ENCODE results near the gene PODNL1. TPM values are rescaled to one million over a fixed set of nuclear protein-coding genes. Genes with fewer than 3 reads are reported as not detected.

The PODNL1 gene
- total and polyA plus RNA-seq, 2 donors (not counting 1 experiment from before 2014, with no cell fraction given), result 2.1 to 6.9 TPM

- no peaks in the 10 kb centered on the region for H3K27me3 ChIP-seq (ENCODE audit: control insufficient read depth, insufficient read depth, low read length)
Measured at GRCh38 chr19:13981467-13981866, 43.2 kb upstream of the PODNL1 start.

GRCh38 chr19:13981021-13981420 is 42.8 kb upstream of the PODNL1 start:
- Histone ChIP-seq H3K9ac (ENCODE audit: insufficient read depth, low read length) (no peak overlapping the region), H3K27me3 (ENCODE audit: control insufficient read depth, insufficient read depth, low read length) (no peaks in the 10 kb centered on the region), H3K4me2 (ENCODE audit: extremely low read depth, insufficient read depth, low read length) (no peak overlapping the region), H2AFZ (ENCODE audit: low read length) (no peak overlapping the region), H3K27ac (ENCODE audit: insufficient read depth, low read length) (no peak overlapping the region), H3K79me2 (ENCODE audit: control insufficient read depth, insufficient read depth, low read length) (no peaks in the 10 kb centered on the region), H3K9me3 (ENCODE audit: control insufficient read depth, insufficient read depth, low read depth, low read length) (no peaks in the 10 kb centered on the region), H3K4me3 (replicated peaks in 1 of 4; ENCODE audit: control extremely low read depth in 1 of 4, insufficient read depth in 1 of 4, low read depth in 3 of 4, low read length in 4 of 4) (no peak overlapping the region), H4K20me1 (ENCODE audit: control insufficient read depth, extremely low read depth, insufficient read depth, low read length) (no peaks in the 10 kb centered on the region), H3K36me3 (ENCODE audit: control insufficient read depth, insufficient read depth, low read length) (peaks cover 3% of the 10 kb centered on the region), H3K4me1 (ENCODE audit: control insufficient read depth, extremely low read depth, insufficient read depth, low read length) (peaks cover 3% of the 10 kb centered on the region)
- TF ChIP-seq CTCF (conservative IDR thresholded peaks at IDR 0.05 in 1 of 2, IDR thresholded peaks at IDR 0.05 in 1 of 2; ENCODE audit: low read depth in 1 of 2, low read length in 2 of 2), result no peak
- no peak for TF ChIP-seq EZH2 (IDR thresholded peaks at IDR 0.05; ENCODE audit: low read length, missing control alignments)
- no peak for DNase-seq (ENCODE audit: low read depth in 2 of 2)

More at GRCh38 chr19:13981467-13981866, 43.2 kb upstream of the PODNL1 start:
- Histone ChIP-seq H3K36me3 (ENCODE audit: control insufficient read depth, insufficient read depth, low read length) (peaks cover 1% of the 10 kb centered on the region), H3K4me3 (replicated peaks in 1 of 4; ENCODE audit: control extremely low read depth in 1 of 4, insufficient read depth in 1 of 4, low read depth in 3 of 4, low read length in 4 of 4) (no peak overlapping the region), H3K79me2 (ENCODE audit: control insufficient read depth, insufficient read depth, low read length) (no peaks in the 10 kb centered on the region), H2AFZ (ENCODE audit: low read length) (no peak overlapping the region), H3K9ac (ENCODE audit: insufficient read depth, low read length) (no peak overlapping the region), H3K4me2 (ENCODE audit: extremely low read depth, insufficient read depth, low read length) (no peak overlapping the region), H3K27ac (ENCODE audit: insufficient read depth, low read length) (no peak overlapping the region), H3K4me1 (ENCODE audit: control insufficient read depth, extremely low read depth, insufficient read depth, low read length) (peaks cover 6% of the 10 kb centered on the region), H3K9me3 (ENCODE audit: control insufficient read depth, insufficient read depth, low read depth, low read length) (no peaks in the 10 kb centered on the region), H4K20me1 (ENCODE audit: control insufficient read depth, extremely low read depth, insufficient read depth, low read length) (no peaks in the 10 kb centered on the region)
- DNase-seq (ENCODE audit: low read depth in 2 of 2), result no peak
- TF ChIP-seq CTCF (conservative IDR thresholded peaks at IDR 0.05 in 1 of 2, IDR thresholded peaks at IDR 0.05 in 1 of 2; ENCODE audit: low read depth in 1 of 2, low read length in 2 of 2) (no peak), EZH2 (IDR thresholded peaks at IDR 0.05; ENCODE audit: low read length, missing control alignments) (no peak)

- no peaks in the 10 kb centered on the region for H3K9me3 ChIP-seq (ENCODE audit: control insufficient read depth, insufficient read depth, low read depth, low read length)
- H3K27ac ChIP-seq (ENCODE audit: insufficient read depth, low read length), result no peak overlapping the region
Measured at GRCh38 chr19:13980340-13980739, 42.1 kb upstream of the PODNL1 start.

More at GRCh38 chr19:13980340-13980739, 42.1 kb upstream of the PODNL1 start:
- Histone ChIP-seq H3K4me2 (ENCODE audit: extremely low read depth, insufficient read depth, low read length) (no peak overlapping the region), H3K27me3 (ENCODE audit: control insufficient read depth, insufficient read depth, low read length) (no peaks in the 10 kb centered on the region), H4K20me1 (ENCODE audit: control insufficient read depth, extremely low read depth, insufficient read depth, low read length) (no peaks in the 10 kb centered on the region), H3K36me3 (ENCODE audit: control insufficient read depth, insufficient read depth, low read length) (peaks cover 3% of the 10 kb centered on the region), H3K9ac (ENCODE audit: insufficient read depth, low read length) (no peak overlapping the region), H2AFZ (ENCODE audit: low read length) (no peak overlapping the region), H3K4me1 (ENCODE audit: control insufficient read depth, extremely low read depth, insufficient read depth, low read length) (peaks cover 2% of the 10 kb centered on the region), H3K79me2 (ENCODE audit: control insufficient read depth, insufficient read depth, low read length) (no peaks in the 10 kb centered on the region), H3K4me3 (replicated peaks in 1 of 4; ENCODE audit: control extremely low read depth in 1 of 4, insufficient read depth in 1 of 4, low read depth in 3 of 4, low read length in 4 of 4) (no peak overlapping the region)
- no peak for DNase-seq (ENCODE audit: low read depth in 2 of 2)
- TF ChIP-seq CTCF (conservative IDR thresholded peaks at IDR 0.05 in 1 of 2, IDR thresholded peaks at IDR 0.05 in 1 of 2; ENCODE audit: low read depth in 1 of 2, low read length in 2 of 2) (no peak), EZH2 (IDR thresholded peaks at IDR 0.05; ENCODE audit: low read length, missing control alignments) (no peak)

Measured in fibroblast of lung (primary cell).